GM19395 (cell line): ENCODE data around the gene APH1A.
"Not testable (repeated sequence)": the region's sequence is repeated elsewhere in the genome, so short reads cannot be mapped to it uniquely, and the experiment has no call there.

ENCODE experiments used
- ATAC-seq: cut with Tn5 transposase; IDR thresholded peaks from one replicate; pipeline ENCODE4 v1.9.1; 2021; ENCODE audit warnings: mild to moderate bottlenecking, moderate library complexity; ENCODE audit not compliant: unreplicated experiment

The APH1A gene

DNA sequence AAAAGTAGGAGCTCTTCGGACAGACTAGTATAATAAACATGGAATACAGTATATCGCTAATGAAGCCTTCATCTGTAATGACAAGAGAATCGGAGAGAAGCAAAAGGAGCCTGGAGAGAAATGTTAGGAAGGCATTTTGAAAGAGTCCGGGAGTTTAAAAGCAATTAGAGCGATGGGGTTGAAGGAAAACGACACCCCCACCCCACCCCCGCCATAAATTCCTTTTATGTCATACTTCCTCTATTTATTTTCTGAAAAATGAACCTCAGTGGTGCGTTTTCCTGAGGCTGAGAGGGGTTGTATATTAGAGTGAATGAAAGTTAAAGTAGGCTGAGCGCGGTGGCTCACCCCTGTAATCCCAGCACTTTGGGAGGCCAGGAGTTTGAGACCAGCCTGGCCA lies 635 bp upstream of the APH1A start:
- ATAC-seq: no peak

DNA sequence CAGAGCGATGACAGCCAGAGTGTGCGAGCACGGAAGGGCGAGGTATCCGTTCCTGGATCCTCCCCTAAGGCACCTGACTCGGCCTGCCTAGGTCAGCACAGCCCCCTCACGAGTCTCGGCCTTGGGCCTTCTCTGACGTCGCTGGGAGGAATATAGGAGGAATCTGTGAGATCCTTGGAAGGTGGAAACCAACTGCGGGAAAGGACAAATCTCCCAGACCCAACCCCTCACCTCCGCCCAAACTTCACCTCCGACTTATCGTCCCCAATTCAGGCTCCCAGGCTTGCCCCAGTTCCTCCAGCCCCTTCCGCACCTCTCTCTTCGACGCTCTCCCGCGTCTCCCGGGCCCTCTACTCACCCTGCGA lies 494 bp downstream of the APH1A start:
- ATAC-seq: no peak

DNA sequence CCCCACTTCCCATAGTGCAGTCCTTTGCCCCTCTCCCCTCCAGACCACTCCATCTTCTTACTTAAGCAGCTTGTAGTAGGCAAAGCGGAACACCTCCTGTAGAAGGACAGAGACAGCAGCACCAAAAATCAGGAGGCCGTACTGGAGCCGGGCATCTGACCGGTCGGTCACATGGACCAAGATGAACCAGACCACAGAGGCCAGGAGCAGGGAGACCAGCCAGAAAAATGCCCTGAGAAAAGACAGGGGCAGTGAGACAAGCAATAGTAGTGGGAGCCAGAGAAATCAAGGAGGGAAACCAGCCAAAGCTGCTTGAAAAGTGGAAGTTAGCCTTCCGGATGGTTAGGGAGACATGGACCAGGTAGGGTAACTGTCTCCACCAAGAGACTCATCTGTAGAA lies 920 bp downstream of the APH1A start:
- ATAC-seq: no peak

DNA sequence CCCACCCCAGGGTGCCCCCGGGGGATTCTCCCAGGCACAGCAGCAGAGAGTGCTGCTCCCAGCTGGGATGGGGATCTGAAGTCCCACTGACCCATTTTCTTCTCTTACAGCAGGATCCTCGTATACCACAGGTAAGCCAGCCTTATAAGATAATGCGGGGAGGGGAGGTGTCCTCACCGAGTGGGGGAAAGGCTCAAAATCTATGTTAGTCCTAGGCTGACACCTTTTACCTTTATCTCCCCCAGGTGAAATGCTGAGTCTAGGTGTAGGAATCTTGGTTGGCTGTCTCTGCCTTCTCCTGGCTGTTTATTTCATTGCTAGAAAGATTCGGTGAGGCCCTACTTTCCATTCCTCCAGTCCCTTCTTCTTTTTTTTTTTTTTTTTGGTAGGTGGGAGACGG lies 5.3 kb downstream of the APH1A start:
- ATAC-seq: no peak

DNA sequence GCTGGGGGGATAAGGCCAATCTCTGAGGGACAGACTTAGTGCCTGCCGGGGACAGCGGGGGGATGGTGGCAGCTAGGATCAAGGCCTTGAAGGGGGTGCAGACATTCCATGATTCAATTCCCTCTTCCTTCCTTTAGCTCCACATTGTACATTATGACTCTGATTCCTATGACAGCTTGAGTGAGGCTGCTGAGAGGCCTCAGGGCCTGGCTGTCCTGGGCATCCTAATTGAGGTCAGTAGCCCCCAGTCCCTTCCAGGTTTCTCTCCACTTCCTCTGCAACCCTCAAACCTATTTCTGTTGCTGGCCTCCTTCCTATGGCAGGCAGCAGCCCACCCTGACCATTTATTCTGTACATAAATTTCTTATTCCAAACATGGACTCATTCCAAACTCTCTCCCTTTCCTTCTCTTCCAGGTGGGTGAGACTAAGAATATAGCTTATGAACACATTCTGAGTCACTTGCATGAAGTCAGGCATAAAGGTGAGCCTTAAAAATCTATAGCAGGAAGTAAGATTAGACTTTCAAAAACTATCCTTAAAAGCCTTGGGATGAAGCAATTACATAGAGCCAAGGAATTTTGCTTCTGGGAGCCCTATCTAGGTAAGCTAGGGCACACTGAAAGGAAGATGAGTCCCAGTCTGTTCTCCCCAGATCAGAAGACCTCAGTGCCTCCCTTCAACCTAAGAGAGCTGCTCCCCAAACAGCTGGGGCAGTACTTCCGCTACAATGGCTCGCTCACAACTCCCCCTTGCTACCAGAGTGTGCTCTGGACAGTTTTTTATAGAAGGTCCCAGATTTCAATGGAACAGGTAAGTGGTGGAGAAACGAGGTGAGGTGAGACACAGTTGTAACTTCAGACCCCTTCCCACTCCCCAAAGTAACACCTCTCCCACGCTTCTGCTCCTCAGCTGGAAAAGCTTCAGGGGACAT lies 6.2 kb downstream of the APH1A start:
- ATAC-seq: no peak

DNA sequence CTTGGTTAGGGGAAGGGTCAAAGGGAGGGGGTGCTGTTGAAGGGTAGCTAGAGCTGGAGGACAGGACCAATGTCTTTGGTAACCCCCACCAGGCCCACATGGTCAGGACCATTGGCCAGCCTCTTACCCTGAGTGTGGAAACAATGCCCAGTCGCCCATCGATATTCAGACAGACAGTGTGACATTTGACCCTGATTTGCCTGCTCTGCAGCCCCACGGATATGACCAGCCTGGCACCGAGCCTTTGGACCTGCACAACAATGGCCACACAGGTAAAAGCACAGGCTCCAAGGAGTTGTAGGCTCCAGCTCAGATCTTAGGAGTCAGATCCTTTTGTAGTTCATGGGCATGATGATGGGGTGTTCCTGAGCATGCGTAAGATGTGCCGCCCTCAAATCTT lies 7.4 kb downstream of the APH1A start:
- ATAC-seq: no peak

DNA sequence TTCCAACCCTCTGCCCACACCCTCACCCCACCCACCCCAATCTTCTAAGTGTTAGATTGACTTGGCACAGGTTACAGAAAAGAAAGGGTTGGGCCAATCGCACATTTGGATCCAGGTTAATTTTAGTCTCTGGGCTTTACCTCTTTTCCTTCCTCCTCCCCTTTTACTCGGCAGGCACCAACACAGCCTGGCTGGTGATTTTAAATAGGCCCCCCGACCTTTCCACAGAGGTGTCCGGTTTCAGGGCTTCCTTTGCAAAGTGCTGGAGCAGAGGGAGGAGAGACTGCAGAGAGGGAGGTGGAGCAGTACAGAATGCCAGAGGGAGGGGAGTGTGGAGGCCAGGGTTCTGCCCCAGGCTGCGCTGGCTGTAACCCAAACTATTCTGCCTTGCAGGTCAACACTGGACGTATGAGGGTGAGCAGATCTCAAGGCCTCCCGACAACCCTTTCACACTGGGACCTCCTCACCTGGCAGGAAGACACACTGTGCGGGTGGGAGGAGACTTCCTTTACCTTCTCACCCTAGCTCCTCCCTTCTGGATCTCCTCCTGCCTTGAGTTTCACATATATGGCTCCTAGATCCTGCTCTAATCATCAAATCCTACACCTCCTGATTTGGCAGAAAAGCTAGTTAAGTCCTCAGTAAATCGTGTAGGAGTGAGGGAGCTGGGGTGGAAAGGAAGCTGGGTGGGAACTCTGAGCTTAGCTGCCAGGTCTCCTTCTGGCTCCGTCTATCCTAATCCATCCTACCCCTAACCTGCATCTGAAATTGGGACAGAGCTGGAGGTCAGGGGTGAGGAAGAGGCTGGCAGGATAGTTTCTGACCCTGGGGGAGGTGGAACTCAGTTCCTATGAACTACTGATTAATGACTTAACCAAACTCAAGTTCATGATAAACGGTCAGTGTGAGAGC lies 8.8 kb downstream of the APH1A start:
- no peak for ATAC-seq

DNA sequence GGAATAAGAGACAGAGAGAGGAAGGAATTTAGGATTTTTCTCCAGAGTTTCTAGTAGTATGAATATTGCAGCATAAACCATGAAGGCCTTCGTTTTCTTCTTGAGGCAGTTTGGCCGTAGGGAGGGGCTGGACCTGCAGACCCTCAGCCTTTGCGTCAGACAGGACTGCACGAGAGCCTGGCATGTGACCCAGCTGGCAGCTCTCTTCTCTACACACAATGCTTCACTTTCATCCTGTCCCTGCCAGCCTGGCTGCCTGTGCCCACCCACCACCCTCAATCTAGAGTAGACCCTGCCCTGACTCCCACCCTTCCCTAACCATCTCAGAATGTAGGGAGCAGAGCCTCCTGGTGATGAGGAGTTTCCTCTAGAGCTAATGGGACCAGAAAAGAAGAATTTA lies 9.6 kb downstream of the APH1A start:
- ATAC-seq: no peak

DNA sequence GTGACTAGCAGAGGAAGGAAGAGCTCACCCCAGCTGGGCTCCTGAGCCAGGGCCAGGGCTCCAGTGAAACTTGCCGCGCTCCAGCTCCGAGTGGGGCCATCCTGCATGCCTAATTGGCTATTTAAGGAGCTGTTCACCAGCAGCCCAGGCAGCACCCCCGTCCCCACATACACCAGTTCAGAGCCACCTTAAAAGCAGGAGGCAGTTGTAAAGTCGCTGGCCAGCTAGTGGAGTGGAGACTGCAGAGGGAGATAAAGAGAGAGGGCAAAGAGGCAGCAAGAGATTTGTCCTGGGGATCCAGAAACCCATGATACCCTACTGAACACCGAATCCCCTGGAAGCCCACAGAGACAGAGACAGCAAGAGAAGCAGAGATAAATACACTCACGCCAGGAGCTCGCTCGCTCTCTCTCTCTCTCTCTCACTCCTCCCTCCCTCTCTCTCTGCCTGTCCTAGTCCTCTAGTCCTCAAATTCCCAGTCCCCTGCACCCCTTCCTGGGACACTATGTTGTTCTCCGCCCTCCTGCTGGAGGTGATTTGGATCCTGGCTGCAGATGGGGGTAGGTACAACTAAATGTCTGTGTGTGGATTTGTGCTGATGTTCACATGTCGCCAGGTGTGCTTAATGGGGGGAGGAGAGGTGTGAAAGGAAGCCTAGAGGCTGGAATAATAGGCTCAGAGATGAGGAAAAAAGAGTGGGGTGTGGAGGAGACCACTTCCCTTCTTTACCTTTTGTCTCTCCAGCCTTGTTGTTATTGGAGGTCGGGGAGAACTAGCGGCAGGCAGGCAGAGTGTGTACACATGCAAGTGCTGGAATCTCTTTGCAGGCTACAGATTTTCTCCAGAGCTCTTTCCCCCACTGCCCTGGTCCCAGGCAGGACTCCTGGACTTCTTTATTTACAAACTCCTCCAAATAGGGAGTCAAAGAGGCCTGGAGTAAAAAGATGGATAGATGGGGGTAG lies 10.9 kb downstream of the APH1A start, which contains the start of gene CA14:
Gene CA14, plus strand, starts transcription at position 151 of the 962 bp plus-strand sequence. Its CDS starts 355 bp downstream, at position 506.
- ATAC-seq: no peak

DNA sequence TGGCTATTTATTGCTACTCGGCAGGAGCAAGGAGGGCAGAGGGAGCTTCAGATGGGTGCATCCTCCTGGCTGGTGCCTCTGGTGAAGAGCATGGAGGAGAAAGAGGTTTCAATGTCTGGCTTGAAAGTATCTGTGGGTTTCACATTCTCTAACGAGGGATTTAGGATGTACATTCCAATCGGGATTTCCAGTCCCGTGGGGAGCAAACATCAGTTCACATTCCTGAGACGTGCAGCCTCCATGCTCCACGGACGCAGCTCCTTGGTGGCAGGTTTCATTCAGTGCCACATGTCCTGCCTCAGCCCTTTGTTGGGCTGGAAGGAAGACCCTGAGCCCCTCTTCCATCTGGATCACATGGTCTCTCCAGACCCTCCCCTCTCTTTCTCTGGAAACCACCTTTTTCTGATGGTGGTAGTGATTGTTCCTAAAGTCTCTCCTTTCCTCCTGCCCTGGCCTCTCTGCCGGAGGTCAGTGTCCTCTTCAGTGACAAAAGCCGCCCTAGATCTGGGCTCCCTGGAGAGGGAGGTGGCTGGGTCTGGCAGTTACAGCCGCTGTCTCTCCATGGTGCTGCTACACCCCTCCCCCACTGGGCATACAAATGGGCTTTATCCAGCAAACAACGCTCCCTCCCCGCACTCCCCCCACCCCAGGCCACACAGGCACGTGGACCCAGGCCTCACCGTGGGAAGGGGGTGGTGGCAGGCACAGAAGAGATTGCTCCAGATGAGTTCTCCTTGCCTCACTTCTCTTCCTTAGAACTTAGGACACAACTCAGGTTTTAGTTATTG lies 12.1 kb downstream of the APH1A start:
- no peak for ATAC-seq

DNA sequence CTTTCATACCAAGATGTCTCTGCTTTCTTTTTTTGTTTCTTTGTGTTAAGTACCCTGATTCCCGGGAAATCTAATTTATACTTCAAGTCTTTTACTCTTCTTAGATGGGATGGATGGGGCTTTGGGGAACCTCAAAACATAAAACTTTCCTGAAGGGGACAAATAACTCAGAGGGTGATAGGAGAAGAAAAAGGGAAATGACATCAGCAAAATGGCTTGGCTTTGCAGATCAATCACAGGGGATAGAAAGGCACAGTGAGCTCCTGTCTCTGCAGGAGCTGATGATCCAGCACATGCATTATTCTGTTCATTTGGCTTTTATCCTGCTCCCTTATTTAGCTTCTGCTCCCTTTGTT lies 12.6 kb downstream of the APH1A start:
- peak; percentile 20 for ATAC-seq

DNA sequence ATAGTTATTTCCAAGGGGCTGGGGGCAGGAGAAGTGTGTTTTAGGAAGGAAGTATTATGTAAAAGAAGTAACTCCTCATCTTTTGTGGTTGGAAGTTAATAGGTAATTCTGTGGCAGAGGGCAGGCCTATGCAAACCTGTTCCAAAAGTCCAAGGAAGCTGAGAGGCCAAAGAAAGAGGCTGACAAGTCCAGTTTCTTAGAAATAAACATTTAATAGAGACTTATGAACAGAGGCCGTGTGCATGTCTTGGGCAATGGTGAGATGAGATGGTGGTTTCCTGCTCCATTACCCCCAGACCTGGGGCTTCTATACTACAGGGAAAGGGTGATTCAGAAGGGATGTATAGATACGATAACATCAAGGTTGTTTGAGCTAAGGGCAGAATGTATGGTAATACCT lies 18.9 kb downstream of the APH1A start:
- ATAC-seq: no peak

DNA sequence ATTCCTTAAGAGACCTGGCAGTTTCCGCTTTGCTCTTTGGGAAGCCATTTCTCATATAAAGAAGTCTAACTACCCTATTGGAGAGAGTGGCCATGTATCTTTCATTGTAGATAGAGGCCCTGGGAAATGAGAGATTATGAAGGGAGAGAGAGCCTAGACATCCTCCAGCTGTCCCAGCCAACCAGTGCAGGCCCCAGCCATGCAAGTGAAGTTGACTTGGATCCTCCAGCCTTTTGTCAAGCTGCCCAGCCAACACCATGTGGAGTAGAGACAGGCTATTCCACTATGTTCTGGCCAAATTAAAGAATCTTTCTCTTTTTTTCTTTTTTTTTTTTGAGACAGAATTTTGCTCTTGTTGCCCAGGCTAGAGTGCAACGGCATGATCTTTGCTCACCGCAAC lies 25.8 kb downstream of the APH1A start:
- no peak for ATAC-seq

DNA sequence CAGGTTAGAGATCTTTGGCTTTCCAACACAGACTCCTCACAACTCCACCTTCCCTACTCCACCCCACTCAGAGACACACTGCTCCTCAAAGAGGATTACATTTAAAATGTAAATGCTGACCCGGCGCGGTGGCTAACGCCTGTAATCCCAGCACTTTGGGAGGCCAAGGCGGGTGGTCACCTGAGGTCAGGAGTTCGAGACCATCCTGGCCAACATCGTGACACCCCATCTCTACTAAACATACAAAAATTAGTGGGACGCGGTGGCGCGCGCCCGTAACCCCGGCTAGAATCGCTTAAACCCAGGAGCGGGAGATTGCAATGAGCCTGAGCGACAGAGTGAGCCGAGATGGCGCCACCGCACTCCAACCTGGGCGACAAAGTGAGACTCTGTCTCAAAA lies 31.1 kb downstream of the APH1A start:
- no peak for ATAC-seq

DNA sequence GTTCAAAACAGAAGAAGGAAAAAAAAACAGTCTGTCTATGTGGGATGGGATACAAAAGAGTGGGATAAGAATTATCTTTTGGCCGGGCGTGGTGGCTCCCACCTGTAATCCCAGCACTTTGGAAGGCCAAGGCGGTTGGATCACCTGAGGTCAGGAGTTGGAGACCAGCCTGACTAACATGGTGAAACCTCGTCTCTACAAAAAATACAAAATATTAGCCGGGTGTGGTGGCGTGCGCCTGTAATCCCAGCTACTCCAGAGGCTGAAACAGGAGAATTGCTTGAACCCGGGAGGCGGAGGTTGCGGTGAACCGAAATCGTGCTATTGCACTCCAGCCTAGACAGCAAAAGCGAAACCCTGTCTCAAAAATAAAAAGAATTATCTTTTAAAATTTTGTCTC lies 31.6 kb downstream of the APH1A start:
- ATAC-seq: not testable (repeated sequence)

DNA sequence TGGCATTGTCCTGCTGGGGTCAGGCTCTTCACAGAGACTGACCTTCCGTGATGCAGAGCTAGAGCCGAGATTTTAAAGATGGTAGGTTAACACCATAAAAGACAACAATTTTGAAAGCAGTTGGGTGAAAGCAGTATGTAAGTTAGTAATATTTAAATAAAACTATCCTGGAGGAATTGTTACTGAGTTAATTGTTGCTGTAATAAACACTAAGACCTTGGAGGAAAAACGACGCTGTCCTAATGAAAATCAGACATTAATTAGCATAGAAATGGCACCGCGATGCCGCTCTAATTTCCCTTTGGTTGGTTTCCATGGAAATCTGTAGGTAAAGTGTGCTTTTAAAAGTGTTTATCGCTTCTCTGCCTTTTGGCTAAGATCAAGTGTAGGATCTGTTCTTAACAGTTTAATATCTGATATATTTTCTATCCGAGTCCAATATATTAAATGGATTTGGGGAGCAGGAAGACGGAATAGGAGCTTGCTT lies 32.2 kb downstream of the APH1A start:
- ATAC-seq: no peak

DNA sequence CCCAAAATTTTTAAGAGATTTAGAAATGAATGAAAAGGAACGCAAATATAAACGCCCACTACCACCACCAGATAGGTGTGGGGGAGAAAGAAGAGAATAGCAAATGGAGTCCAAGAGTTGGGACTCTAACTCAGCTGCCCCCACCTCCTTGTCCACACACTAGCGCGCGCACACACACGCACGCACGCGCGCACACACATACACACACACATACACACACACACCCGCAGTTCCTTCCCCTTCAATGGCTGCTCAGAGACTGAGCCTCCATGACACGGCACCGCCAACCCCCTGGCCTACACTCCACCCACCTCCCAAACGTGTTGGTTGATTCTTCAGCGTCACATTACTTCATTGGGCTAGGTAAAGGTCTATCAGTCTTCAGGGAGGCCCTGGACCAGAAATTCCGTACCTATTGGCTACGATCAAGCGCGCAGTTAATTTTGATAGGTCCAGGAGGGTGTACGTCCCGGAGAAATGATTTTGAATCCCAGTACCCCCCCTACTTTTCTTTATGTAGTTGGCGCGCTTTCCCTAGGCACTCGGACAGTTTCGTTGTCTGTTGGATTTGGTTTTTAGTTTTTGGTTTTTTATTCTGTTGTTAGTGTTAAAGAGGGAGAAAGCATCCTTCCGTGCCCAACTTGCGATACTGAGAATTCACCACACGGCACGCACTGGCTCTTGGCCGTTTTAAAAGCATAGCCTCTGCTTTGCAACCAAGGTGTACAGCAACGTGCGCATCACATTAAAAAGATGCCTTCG lies 32.8 kb downstream of the APH1A start, which contains the start of gene ANP32E:
Gene ANP32E, minus strand, starts transcription at position 261 of the 762 bp plus-strand sequence. CDS start 326 bp downstream, outside the sequence.
- peak; percentile 86 for ATAC-seq

DNA sequence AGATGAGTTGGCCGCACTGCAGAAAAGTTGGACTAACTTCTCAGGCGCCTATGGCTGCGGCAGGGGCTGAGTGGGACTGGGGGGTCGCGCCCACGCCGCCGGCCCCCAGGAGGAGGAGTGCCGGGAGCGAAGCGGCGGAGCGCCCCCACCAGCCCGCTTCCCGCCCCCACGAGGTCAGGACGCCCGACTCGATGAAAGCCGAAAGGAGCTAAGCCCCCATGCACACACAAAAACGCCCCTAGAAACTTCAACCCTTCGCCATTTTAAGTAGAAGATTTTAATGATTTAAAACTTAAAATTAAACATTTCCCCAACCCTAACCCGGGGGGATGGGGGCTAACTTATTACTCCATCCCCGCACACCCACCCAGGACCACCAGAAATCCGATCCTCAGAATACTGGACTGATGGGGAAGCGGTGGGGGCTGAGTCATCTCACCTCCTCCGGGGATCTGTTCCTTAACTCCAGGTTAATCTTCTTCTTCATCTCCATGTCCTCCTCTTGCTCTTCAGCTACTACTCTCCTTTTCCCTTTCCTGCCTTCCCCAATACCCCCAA lies 33.4 kb downstream of the APH1A start:
- ATAC-seq: no peak
